SK-N-SH (cell line): ENCODE data around the gene FAAP20.

ENCODE experiments used
- EP300 ChIP-seq, 2 experiments: IDR thresholded peaks; 2 replicates each; pipeline versions ENCODE4 v1.4.0 to v1.6.1; 2012; ENCODE audit warnings: borderline replicate concordance in 1 of 2, low read depth in 1 of 2, low read length in 1 of 2
- EZH2phosphoT487 ChIP-seq: fragments of 200-600 bp; sonication (generic); IDR thresholded peaks from 2 replicates; pipeline ENCODE4 v1.6.1; 2017; ENCODE audit warnings: low read depth, mixed run types, mild to moderate bottlenecking, antibody characterized with exemption, moderate library complexity, borderline replicate concordance
- FOXM1 ChIP-seq: IDR thresholded peaks from 2 replicates; pipeline ENCODE4 v1.4.0; 2012; ENCODE audit warnings: low read depth, mild to moderate bottlenecking
- GABPA ChIP-seq: IDR thresholded peaks from 2 replicates; pipeline ENCODE4 v1.4.0; 2012; ENCODE audit warnings: low read depth, mild to moderate bottlenecking
- POLR2AphosphoS5 ChIP-seq: IDR thresholded peaks from 2 replicates; pipeline ENCODE4 v1.6.1; 2012; ENCODE audit warnings: low read depth, low read length
- SIN3A ChIP-seq: IDR thresholded peaks from 2 replicates; pipeline ENCODE4 v1.6.1; 2012; ENCODE audit warnings: low read depth, mild to moderate bottlenecking, low read length, moderate library complexity, borderline replicate concordance
- TEAD4 ChIP-seq: IDR thresholded peaks from 2 replicates; pipeline ENCODE4 v1.4.0; 2012; ENCODE audit warnings: mild to moderate bottlenecking, borderline replicate concordance; ENCODE audit not compliant: insufficient read depth
- YY1 ChIP-seq: IDR thresholded peaks from 2 replicates; pipeline ENCODE4 v1.4.0; 2012; ENCODE audit warnings: low read depth, mild to moderate bottlenecking
- TF ChIP-seq, protein P1 (sequence below): fragments of 200-600 bp; sonication (generic); IDR thresholded peaks from 2 replicates; pipeline ENCODE4 v1.6.1; 2017; ENCODE audit warnings: antibody characterized with exemption, mild to moderate bottlenecking, moderate library complexity
- TF ChIP-seq, protein P2 (sequence below): IDR thresholded peaks from 2 replicates; pipeline ENCODE4 v1.6.1; 2012; ENCODE audit warnings: mild to moderate bottlenecking, low read depth, low read length, moderate library complexity
- TF ChIP-seq, protein P3 (sequence below): IDR thresholded peaks from 2 replicates; pipeline ENCODE4; 2012

DNA sequence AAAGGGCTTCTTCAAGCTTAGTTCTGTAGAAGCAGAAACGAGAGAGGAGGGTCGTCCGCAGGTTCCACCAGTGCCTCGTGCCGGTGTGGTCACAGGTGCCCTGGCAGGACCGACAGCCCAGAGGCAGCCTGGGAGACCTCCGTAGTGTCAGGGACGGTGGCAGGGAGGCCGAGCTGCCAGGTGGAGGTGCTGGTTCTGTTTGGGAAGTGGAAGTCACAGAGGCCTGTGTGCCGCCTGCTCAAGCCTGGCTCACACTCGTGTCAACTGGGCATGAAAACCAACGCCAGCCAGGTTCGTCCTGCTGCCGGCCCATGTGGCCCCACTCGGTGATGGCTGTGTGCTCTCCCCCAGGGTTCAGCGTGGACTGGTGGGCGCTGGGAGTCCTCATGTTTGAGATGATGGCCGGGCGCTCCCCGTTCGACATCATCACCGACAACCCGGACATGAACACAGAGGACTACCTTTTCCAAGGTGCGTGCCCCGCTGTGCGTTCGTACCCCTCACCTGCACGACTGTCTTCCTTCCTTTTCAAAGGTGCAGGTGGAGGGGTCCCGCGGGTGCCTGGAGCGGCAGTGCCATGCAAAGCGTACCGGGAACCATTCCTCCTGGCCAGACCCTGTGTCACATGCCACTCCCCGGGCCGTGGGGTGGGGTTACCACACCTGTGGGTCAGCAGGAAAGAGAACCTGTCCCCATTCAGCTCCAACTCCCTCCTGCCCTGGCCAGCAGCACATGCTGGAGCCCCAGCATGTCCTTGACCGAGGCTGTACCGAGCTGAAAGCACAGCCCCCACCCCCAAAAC, 20.8 kb downstream of the FAAP20 start:
- TF ChIP-seq, protein P1, sequence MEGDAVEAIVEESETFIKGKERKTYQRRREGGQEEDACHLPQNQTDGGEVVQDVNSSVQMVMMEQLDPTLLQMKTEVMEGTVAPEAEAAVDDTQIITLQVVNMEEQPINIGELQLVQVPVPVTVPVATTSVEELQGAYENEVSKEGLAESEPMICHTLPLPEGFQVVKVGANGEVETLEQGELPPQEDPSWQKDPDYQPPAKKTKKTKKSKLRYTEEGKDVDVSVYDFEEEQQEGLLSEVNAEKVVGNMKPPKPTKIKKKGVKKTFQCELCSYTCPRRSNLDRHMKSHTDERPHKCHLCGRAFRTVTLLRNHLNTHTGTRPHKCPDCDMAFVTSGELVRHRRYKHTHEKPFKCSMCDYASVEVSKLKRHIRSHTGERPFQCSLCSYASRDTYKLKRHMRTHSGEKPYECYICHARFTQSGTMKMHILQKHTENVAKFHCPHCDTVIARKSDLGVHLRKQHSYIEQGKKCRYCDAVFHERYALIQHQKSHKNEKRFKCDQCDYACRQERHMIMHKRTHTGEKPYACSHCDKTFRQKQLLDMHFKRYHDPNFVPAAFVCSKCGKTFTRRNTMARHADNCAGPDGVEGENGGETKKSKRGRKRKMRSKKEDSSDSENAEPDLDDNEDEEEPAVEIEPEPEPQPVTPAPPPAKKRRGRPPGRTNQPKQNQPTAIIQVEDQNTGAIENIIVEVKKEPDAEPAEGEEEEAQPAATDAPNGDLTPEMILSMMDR, result no peak
- TF ChIP-seq SIN3A (no peak), POLR2AphosphoS5 (no peak), FOXM1 (no peak), GABPA (no peak), EP300 (IDR thresholded peaks at IDR 0.05; ENCODE audit: borderline replicate concordance in 1 of 2, low read depth in 1 of 2, low read length in 1 of 2) (no peak), YY1 (no peak), TEAD4 (no peak), EZH2phosphoT487 (no peak)
- TF ChIP-seq, protein P2, sequence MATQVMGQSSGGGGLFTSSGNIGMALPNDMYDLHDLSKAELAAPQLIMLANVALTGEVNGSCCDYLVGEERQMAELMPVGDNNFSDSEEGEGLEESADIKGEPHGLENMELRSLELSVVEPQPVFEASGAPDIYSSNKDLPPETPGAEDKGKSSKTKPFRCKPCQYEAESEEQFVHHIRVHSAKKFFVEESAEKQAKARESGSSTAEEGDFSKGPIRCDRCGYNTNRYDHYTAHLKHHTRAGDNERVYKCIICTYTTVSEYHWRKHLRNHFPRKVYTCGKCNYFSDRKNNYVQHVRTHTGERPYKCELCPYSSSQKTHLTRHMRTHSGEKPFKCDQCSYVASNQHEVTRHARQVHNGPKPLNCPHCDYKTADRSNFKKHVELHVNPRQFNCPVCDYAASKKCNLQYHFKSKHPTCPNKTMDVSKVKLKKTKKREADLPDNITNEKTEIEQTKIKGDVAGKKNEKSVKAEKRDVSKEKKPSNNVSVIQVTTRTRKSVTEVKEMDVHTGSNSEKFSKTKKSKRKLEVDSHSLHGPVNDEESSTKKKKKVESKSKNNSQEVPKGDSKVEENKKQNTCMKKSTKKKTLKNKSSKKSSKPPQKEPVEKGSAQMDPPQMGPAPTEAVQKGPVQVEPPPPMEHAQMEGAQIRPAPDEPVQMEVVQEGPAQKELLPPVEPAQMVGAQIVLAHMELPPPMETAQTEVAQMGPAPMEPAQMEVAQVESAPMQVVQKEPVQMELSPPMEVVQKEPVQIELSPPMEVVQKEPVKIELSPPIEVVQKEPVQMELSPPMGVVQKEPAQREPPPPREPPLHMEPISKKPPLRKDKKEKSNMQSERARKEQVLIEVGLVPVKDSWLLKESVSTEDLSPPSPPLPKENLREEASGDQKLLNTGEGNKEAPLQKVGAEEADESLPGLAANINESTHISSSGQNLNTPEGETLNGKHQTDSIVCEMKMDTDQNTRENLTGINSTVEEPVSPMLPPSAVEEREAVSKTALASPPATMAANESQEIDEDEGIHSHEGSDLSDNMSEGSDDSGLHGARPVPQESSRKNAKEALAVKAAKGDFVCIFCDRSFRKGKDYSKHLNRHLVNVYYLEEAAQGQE, result no peak
- TF ChIP-seq, protein P3, sequence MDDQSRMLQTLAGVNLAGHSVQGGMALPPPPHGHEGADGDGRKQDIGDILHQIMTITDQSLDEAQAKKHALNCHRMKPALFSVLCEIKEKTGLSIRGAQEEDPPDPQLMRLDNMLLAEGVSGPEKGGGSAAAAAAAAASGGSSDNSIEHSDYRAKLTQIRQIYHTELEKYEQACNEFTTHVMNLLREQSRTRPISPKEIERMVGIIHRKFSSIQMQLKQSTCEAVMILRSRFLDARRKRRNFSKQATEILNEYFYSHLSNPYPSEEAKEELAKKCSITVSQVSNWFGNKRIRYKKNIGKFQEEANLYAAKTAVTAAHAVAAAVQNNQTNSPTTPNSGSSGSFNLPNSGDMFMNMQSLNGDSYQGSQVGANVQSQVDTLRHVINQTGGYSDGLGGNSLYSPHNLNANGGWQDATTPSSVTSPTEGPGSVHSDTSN, result no peak
